T-helper 2 cell (primary cell): ENCODE measurements around the gene PRKX.
"Not testable (repeated sequence)": the region's sequence is repeated elsewhere in the genome, so short reads cannot be mapped to it uniquely, and the experiment has no call there.

Experiments
- DNase-seq, 5 experiments: peaks; one replicate each; pipeline versions ENCODE4 v3.0.0 to v3.0.0-alpha.2; 2012 to 2022

The PRKX gene

GRCh38 chrX:3651277-3651676 lies 62.2 kb downstream of the PRKX start:
- peak in 1 of 5 experiments; percentile 4 for DNase-seq

GRCh38 chrX:3648084-3648483 lies 65.4 kb downstream of the PRKX start:
- DNase-seq = no peak

- peak in 1 of 5 experiments; percentile 1 for DNase-seq
These were observed 73.4 kb downstream of the PRKX start for GRCh38 chrX:3639858-3640631.

GRCh38 chrX:3639236-3639635 lies 74.2 kb downstream of the PRKX start:
- DNase-seq = no peak

GRCh38 chrX:3638280-3638873 lies 75.1 kb downstream of the PRKX start:
- DNase-seq = peak in 2 of 5 experiments; percentile 8 to 19

GRCh38 chrX:3636803-3637202 lies 76.6 kb downstream of the PRKX start:
- DNase-seq = no peak

GRCh38 chrX:3631196-3631595 lies 82.3 kb downstream of the PRKX start:
- no peak for DNase-seq

GRCh38 chrX:3627594-3627993 lies 85.9 kb downstream of the PRKX start:
- DNase-seq = no peak

- peak in 1 of 5 experiments; percentile 24 for DNase-seq
These were observed 92.0 kb downstream of the PRKX start for GRCh38 chrX:3621414-3621813.

GRCh38 chrX:3611744-3612143 lies 101.7 kb downstream of the PRKX start:
- DNase-seq = not testable (repeated sequence)

- no peak for DNase-seq
These were observed 103.6 kb downstream of the PRKX start for GRCh38 chrX:3609810-3610209.

GRCh38 chrX:3603026-3603661 lies 110.3 kb downstream of the PRKX start:
- no peak for DNase-seq

- DNase-seq = no peak
These were observed 113.5 kb downstream of the PRKX start for GRCh38 chrX:3599802-3600430.

- DNase-seq = no peak
These were observed 114.7 kb downstream of the PRKX start for GRCh38 chrX:3598709-3599108.

- no peak for DNase-seq
These were observed 115.3 kb downstream of the PRKX start for GRCh38 chrX:3598046-3598605.

GRCh38 chrX:3592184-3592583 lies 121.3 kb downstream of the PRKX start:
- DNase-seq = no peak

- no peak for DNase-seq
These were observed 124.0 kb downstream of the PRKX start for GRCh38 chrX:3589474-3589873.

- DNase-seq = no peak
These were observed 127.7 kb downstream of the PRKX start for GRCh38 chrX:3585719-3586118.

- DNase-seq = peak in 1 of 5 experiments; percentile 5
These were observed 128.9 kb downstream of the PRKX start for GRCh38 chrX:3584415-3584996.

GRCh38 chrX:3582451-3582850 lies 131.0 kb downstream of the PRKX start:
- no peak for DNase-seq

- DNase-seq = no peak
These were observed 131.8 kb downstream of the PRKX start for GRCh38 chrX:3581609-3582108.

- no peak for DNase-seq
These were observed 135.9 kb downstream of the PRKX start for GRCh38 chrX:3577551-3577950.
